NCI-H1417 (cell line): Measurements from ENCODE around the gene ADAMTS7.

Experiments
- DNase-seq, 3 experiments: peaks; one replicate each; lab custom pipeline; 2025; lab: John Stamatoyannopoulos, UW

Gene ADAMTS7

DNA sequence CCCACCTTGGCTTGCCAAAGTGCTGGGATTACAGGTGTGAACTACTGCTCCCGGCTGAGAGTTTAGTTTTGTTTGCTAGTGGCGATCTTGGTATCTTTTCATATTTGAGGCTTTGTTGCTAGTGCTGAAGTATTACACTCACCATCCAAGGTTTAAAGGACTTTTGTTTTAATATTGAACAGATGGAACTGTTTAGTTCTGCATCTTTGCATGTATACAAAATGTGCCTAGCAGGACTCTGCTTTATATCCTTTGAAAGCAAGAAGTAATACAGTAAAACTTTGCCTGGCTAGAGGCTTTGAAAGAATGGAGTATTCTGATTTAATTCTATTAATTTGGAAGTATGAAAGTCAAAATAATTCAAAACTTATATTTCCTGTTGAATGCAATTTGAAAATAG is 92.4 kb downstream of the ADAMTS7 start:
- no peak for DNase-seq

DNA sequence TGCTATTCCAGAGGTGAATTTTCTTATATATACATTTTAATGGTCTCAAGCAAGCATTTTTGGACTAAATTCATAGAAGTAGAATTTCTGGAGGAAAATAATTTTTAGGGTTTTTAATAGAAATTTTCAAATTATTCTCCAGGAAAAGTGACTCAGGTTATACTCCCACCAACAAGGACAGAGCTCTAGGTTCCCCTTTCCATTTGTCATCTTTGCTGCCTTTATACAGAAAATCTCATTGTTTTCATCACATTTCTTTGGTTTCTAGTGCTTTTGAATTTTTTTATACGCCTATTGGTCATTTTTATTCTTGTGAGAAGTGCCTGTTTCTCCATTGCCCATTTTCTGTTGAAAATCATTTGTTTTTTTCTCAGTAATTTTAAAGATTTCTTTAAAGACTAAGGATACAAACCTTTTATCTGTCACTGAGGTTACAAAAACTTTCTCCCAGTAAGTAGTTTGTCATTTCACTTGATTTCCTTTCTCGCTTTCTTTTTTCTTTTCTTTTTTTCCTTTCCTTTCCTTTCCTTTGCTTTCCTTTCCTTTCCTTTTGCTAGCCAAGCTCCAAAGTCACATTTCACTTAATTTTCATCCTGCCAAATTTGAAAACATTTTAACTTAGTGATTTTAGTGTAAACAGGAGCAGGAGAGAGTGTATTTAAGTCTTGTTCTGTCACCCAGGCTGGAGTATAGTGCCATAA is 93.2 kb downstream of the ADAMTS7 start:
- DNase-seq = no peak

DNA sequence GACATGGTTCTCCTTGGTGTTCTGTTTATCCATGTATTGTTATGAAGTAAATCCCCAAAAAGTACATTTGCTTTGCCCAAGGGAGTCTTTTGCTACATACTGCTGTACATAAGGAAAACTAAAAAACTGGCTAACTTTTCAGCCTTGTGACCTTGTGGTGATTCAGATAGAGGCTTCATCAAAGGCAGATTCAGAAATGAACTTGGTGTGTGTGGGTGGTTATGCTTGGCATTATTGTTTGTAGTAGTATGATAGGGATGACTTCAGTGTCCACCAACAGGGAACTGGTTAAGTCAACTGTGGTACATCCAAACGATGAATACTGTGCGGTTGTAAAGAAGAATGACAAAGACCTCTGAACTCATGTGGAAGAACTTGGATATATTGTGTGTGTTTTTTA is 94.6 kb downstream of the ADAMTS7 start:
- no peak for DNase-seq

DNA sequence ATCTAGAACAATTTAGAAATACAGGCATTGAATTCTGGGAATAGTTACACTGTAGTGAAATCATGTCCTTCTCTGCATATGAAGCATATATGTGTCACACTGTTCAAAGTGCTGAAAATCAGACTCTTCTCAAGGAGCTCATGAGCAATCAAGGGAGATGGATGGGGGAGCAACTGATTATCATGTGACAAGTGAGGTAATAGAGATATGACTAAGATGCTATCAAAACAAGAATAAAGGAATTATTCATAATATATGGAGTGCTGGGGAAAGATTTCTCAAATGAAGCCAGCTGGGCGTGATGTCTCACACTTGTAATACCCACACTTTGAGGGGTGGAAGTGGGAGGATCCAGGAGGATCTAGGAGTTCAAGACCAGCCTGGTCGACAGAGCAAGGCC is 95.3 kb downstream of the ADAMTS7 start:
- DNase-seq = no peak

DNA sequence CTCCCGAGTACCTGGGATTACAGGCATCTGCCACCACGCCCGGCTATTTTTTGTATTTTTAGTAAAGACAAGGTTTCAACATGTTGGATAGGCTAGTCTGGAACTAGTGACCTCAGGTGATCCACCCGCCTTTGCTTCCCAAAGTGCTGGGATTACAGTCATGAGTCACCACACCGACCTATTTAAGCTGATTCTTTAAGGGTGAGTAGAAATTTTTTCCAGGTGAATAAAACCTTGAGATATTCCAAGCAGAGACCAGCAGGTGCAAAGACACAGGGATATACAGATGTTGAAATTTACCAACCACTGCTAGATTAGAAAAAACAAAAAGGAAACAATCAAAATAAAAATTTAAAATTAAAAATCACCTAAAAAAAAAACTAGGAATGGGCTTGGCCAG is 95.8 kb downstream of the ADAMTS7 start:
- DNase-seq = no peak

DNA sequence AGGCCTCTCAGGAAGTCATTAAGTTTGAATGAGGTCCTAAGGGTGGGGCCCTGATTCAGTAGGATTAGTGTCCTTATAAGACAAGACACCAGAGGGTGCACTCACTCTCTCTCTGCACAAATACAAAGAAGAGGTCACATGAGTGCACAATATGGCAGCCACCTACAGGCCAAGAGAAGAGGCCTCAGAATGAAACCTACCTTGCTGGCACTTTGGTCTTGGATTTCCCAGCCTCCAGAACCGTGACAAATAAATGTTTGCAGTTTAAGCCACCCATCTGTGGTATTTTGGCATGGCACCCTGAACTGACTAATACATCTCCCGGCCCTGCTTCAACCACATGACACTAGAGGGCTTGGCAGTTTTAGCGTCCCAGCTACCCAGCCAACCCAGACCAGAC is 96.4 kb downstream of the ADAMTS7 start:
- peak in 1 of 3 experiments; percentile 28 for DNase-seq

DNA sequence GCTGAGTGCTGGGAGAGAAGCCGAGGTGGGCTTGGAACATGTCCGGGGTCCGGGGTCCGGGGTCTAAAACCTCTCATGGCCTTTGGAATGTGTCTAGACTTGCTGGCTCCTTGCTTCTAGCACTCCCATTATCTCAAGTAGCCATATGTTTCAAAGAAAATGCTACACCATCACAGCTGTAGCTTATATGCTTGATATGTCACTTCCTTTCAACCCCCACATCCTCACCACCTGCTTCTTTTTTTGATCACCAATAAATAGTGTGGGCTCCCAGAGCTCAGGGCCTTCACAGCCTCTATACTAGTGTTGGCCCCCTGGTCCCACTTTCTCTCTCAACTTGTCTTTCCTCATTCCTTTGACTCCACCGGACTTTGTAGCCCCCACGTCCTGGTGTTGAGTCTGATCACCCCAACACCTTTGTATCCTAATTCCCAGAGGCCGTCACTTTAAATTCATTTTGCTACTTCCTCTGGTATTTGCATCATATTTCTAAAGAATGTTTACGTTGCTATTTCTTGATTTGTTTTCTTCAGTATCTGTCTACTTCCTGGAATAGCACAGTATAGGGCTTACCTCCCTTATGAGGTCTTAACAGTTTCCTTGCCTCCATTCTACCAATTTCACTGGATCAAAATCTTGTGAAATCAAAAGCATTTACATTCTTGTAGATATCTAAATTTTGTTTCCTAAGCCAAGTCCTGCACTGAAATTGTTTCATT is 98.3 kb downstream of the ADAMTS7 start:
- DNase-seq = no peak

DNA sequence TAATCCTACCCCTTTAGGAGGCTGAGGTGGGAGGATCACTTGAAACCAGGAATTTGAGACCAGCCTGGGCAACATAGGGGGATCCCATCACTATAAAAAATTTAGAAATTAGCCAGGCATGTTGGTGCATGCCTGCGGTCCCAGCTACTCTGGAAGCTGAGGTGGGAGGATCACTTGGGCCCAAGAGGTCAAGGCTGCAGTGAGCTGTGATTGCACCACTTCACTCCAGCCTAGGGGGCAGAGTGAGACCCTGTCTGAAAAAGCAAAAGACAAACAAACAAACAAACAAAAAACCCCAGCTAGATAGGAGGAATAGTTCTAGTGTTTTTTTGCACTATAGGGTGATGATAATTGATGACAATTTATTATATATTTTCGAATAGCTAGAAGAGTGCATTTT is 99.6 kb downstream of the ADAMTS7 start:
- DNase-seq = no peak

DNA sequence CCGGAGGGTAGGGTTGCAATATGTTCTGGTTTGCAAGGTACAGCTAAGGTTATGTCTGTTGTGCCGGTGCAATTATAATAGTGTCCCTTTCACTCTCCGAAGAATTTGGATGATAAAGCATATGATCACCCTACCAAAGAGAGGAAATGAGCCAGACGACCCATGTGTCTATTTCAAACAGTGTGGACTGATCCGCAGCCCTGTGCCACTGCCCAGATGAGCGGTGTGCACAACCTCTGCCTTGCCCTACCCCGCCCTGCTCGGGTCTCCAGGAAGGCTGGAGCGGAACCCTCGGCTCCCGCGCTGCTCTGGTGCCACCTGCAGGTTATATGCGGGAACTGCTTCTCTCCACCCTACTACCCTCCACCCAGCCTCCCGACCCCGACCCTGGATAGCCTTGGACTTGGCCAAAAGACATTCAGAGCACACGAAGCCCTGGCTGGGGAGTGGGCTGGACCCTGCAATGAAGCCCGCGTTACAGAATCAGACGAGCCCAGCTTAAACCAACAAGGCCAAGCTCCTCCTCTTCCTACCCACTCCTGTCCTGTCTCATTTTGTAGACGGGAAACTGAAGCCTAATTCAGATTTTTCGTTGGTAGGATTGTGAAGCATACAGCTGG is 101.9 kb downstream of the ADAMTS7 start:
- peak; percentile 31 to 85 (median 66) for DNase-seq
